ENCODE measurements around the gene POTEF. TPM values are rescaled to one million over a fixed set of nuclear protein-coding genes. Genes with fewer than 3 reads are reported as not detected.
"Not testable (repeated sequence)": the region's sequence is repeated elsewhere in the genome, so short reads cannot be mapped to it uniquely, and the experiment has no call there.

The POTEF gene
- not detected in 2 replicates for total RNA-seq (2012; rRNA removed)

DNA sequence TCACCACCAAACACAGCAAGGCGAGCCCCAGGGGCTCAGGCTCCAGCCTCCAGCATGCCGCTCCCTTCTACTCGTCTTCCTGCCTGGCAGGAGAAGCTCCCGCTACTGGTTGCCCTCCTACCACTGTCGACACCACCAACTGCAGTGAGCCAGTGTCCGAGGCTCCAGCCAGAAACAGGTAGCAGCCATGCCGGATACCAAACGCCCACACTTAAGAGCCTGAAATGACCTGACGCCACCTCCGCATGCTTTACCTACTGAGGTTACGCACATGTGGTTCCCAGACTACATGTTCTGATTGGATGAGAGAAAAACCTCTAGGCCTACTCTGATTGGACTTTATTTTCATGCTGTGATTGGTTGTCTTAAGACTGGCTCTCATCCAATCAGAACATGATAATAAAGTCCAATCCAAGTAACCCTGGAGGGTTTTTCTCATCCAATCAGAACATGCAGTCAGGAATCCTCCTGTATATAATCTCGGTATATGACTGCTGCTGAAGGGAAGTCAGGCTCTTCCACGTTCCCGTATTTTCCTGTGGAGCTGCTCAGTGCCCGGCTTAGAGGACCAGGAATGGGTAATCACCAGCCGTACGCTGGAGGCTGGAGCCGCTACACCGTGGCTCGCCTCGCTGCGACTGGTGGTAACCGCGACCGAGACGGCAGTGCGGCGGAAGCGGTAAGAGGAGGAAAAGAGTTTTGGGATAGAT lies at the start of gene POTEF:
TSS of gene POTEF (minus strand) at position 103 of the 710 bp plus-strand sequence. CDS start 8,707 bp downstream, outside the sequence.
- not testable (repeated sequence) for H3K36me3 ChIP-seq (ENCODE audit: insufficient read depth, low read length); H3K4me2 ChIP-seq (ENCODE audit: low read length); H3K9me3 ChIP-seq (replicated peaks; ENCODE audit: low read length); H3K9ac ChIP-seq (ENCODE audit: low read depth, low read length); H3K4me1 ChIP-seq (ENCODE audit: control insufficient read depth, insufficient read depth, low read length); H3K4me3 ChIP-seq (ENCODE audit: low read length); H3K27me3 ChIP-seq (ENCODE audit: control insufficient read depth, insufficient read depth, low read length)

GRCh38 chr2:130174866-130175265 lies 45.8 kb upstream of the POTEF start:
- not testable (repeated sequence) for H3K4me2 ChIP-seq (ENCODE audit: low read length); H3K9ac ChIP-seq (ENCODE audit: low read depth, low read length); H3K9me3 ChIP-seq (replicated peaks; ENCODE audit: low read length); H3K27me3 ChIP-seq (ENCODE audit: control insufficient read depth, insufficient read depth, low read length); H3K4me3 ChIP-seq (ENCODE audit: low read length); H3K4me1 ChIP-seq (ENCODE audit: control insufficient read depth, insufficient read depth, low read length)
- peaks cover 28% of the 10 kb centered on the region for H3K36me3 ChIP-seq (ENCODE audit: insufficient read depth, low read length)

DNA sequence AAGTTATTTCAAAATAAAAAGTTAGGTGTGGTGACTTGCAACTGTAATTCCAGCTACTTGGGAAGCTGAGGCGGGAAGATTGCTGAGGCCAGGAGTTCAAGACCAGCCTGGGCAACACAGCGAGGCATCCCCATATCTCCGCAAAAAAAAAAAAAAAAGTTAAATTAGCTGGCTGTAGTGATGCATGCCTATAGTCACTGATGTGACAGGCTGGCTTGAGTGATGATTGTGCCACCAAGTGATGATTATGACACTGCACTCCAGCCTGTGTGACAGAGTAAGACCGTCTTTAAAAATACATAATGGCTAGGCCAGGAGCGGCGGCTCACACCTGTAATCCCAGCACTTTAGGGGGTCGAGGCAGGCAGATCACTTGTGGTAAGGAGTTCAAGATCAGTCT lies 40.9 kb upstream of the POTEF start:
- Histone ChIP-seq H3K4me2 (ENCODE audit: low read length) (no peak overlapping the region), H3K9ac (ENCODE audit: low read depth, low read length) (no peak overlapping the region), H3K4me3 (ENCODE audit: low read length) (no peak overlapping the region), H3K36me3 (ENCODE audit: insufficient read depth, low read length) (peaks cover 47% of the 10 kb centered on the region), H3K4me1 (ENCODE audit: control insufficient read depth, insufficient read depth, low read length) (no peaks in the 10 kb centered on the region), H3K27me3 (ENCODE audit: control insufficient read depth, insufficient read depth, low read length) (no peaks in the 10 kb centered on the region), H3K9me3 (replicated peaks; ENCODE audit: low read length) (no peaks in the 10 kb centered on the region)

GRCh38 chr2:130169163-130169562 lies 40.1 kb upstream of the POTEF start:
- H3K27me3 ChIP-seq (ENCODE audit: control insufficient read depth, insufficient read depth, low read length); H3K9me3 ChIP-seq (replicated peaks; ENCODE audit: low read length); H3K4me2 ChIP-seq (ENCODE audit: low read length); H3K9ac ChIP-seq (ENCODE audit: low read depth, low read length); H3K4me1 ChIP-seq (ENCODE audit: control insufficient read depth, insufficient read depth, low read length); H3K4me3 ChIP-seq (ENCODE audit: low read length): not testable (repeated sequence)
- H3K36me3 ChIP-seq (ENCODE audit: insufficient read depth, low read length): peaks cover 43% of the 10 kb centered on the region

GRCh38 chr2:130166611-130167010 lies 37.6 kb upstream of the POTEF start:
- peaks cover 41% of the 10 kb centered on the region for H3K36me3 ChIP-seq (ENCODE audit: insufficient read depth, low read length)

DNA sequence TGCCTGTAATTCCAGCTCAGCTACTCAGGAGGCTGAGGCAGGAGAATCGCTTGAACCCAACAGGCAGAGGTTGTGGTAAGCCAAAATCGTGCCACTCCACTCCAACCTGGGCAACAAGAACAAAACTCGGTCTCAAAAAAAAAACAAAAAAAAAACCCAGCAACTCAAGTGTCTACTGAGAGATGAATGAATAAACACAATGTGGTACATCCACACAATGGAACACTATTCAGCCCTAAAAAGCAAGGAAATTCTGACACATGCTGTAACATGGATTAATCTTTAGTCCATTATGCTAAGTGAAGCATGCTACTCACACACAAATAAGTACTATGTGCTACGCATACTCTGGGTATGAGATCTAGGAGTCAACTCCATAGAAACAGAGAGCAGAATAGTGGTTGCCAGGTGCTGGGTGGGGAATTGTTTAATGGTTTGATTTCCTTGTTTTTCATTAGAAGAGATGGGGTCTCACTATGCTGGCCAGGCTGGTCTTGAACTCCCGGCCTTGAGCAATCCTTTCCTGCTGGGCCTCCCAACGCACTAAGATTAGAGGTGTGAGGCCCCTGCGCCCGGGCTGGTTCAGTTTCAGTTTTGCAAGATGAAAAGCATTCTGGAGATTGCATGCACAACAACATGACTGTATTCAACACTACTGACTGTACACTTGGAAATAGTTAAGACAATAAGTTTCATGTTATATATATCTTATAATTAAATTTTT lies 36.4 kb upstream of the POTEF start:
- Histone ChIP-seq H3K4me2 (ENCODE audit: low read length) (no peak overlapping the region), H3K9me3 (replicated peaks; ENCODE audit: low read length) (no peaks in the 10 kb centered on the region), H3K36me3 (ENCODE audit: insufficient read depth, low read length) (peaks cover 37% of the 10 kb centered on the region), H3K9ac (ENCODE audit: low read depth, low read length) (no peak overlapping the region), H3K4me1 (ENCODE audit: control insufficient read depth, insufficient read depth, low read length) (no peaks in the 10 kb centered on the region), H3K27me3 (ENCODE audit: control insufficient read depth, insufficient read depth, low read length) (no peaks in the 10 kb centered on the region), H3K4me3 (ENCODE audit: low read length) (no peak overlapping the region)

More at GRCh38 chr2:130166611-130167010, 37.6 kb upstream of the POTEF start:
- not testable (repeated sequence) for H3K9ac ChIP-seq (ENCODE audit: low read depth, low read length); H3K4me2 ChIP-seq (ENCODE audit: low read length); H3K27me3 ChIP-seq (ENCODE audit: control insufficient read depth, insufficient read depth, low read length); H3K4me1 ChIP-seq (ENCODE audit: control insufficient read depth, insufficient read depth, low read length); H3K4me3 ChIP-seq (ENCODE audit: low read length); H3K9me3 ChIP-seq (replicated peaks; ENCODE audit: low read length)

GRCh38 chr2:130162968-130163367 lies 33.9 kb upstream of the POTEF start:
- H3K27me3 ChIP-seq (ENCODE audit: control insufficient read depth, insufficient read depth, low read length): no peaks in the 10 kb centered on the region
- no peak overlapping the region for H3K4me2 ChIP-seq (ENCODE audit: low read length)
- H3K9me3 ChIP-seq (replicated peaks; ENCODE audit: low read length): no peaks in the 10 kb centered on the region
- no peak overlapping the region for H3K4me3 ChIP-seq (ENCODE audit: low read length)
- H3K36me3 ChIP-seq (ENCODE audit: insufficient read depth, low read length): peaks cover 30% of the 10 kb centered on the region
- no peak overlapping the region for H3K9ac ChIP-seq (ENCODE audit: low read depth, low read length)
- H3K4me1 ChIP-seq (ENCODE audit: control insufficient read depth, insufficient read depth, low read length): no peaks in the 10 kb centered on the region

DNA sequence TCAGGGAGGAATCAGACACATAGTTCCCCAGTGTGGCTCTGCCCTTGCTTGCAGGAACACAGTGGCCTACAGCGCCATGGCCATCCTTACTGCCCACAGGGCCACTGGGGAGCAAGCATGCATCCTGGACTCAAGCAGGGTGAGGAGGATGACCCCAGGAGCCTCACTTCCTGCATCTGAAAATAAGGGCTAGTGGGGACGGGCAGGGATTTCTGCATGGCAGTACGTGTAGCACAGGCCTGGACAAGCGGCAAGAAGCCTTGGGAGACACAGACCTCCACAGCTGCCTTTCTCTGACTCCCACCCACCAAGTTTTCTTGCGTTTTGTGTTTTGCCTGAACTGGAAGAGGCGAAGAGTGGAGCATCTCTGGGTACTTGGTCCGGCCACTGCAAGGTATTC lies 33.5 kb upstream of the POTEF start:
- not testable (repeated sequence) for H3K9ac ChIP-seq (ENCODE audit: low read depth, low read length); H3K4me3 ChIP-seq (ENCODE audit: low read length); H3K27me3 ChIP-seq (ENCODE audit: control insufficient read depth, insufficient read depth, low read length); H3K9me3 ChIP-seq (replicated peaks; ENCODE audit: low read length); H3K4me1 ChIP-seq (ENCODE audit: control insufficient read depth, insufficient read depth, low read length); H3K4me2 ChIP-seq (ENCODE audit: low read length)
- H3K36me3 ChIP-seq (ENCODE audit: insufficient read depth, low read length): peaks cover 26% of the 10 kb centered on the region

DNA sequence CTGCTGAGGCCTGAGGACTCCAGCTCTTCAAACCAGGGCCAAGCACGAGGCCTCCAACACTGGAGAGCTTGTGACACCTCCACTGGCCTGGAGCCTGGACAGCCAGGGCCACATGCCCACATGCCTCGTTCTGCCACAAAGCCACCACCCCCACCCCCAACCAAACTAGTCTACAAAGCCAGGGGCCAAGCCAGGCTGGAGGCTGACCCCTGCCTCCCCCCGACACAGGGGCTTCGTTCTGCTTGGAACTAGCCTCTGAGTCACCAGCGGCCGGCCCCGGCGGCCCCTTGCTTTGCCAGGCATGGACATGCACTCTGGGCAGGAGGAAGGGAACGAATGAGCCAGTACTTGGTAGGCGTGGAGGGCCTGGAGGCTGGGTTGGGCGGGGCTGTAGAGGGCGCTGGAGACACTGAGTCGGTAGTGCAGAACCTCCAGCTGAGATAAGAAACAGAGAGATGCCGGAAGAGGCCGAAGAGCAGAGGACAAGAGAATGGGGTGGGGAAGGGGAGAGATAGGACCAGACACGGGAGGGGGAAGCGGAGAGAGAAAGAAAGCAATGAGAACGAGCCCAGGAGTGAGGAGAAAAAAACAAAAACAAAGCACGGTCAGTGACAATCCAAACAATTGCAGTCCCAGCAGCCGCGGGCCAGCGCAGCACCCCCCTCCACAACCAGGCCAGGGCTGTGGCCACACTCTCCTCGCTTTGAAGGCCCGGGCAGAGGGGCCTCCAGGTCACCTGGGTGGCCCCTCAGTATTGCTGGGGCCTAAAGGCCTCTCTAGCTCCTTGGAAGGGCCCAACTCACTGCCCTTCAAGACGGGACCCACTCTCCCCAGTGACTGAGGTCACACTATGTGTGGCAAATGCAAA lies 32.0 kb upstream of the POTEF start:
- H3K4me3 ChIP-seq (ENCODE audit: low read length); H3K9me3 ChIP-seq (replicated peaks; ENCODE audit: low read length); H3K27me3 ChIP-seq (ENCODE audit: control insufficient read depth, insufficient read depth, low read length); H3K4me2 ChIP-seq (ENCODE audit: low read length); H3K4me1 ChIP-seq (ENCODE audit: control insufficient read depth, insufficient read depth, low read length); H3K9ac ChIP-seq (ENCODE audit: low read depth, low read length): not testable (repeated sequence)
- H3K36me3 ChIP-seq (ENCODE audit: insufficient read depth, low read length): peaks cover 22% of the 10 kb centered on the region

DNA sequence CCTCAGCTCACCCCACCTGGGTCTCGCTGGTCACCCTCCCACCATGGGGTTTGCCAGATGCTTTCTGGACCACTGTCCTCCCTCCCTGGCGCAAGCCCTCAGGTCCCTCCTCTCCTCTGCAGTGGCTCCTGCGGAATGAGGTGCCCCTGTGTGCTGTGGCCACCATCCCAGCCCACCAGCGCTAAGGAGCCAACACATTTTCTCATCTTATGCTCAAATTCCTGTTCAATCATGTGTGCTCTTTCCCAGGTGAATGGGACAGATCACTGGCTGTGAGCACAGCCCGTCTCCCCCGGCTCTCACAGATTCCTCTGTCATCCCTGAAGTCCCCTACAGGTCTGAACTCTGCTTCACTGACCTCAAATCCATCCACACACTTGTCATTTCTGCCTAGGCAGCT lies 31.1 kb upstream of the POTEF start:
- Histone ChIP-seq H3K9ac (ENCODE audit: low read depth, low read length) (no peak overlapping the region), H3K4me3 (ENCODE audit: low read length) (no peak overlapping the region), H3K36me3 (ENCODE audit: insufficient read depth, low read length) (peaks cover 15% of the 10 kb centered on the region), H3K9me3 (replicated peaks; ENCODE audit: low read length) (no peaks in the 10 kb centered on the region), H3K4me2 (ENCODE audit: low read length) (no peak overlapping the region), H3K4me1 (ENCODE audit: control insufficient read depth, insufficient read depth, low read length) (no peaks in the 10 kb centered on the region), H3K27me3 (ENCODE audit: control insufficient read depth, insufficient read depth, low read length) (no peaks in the 10 kb centered on the region)

- H3K9ac ChIP-seq (ENCODE audit: low read depth, low read length); H3K4me1 ChIP-seq (ENCODE audit: control insufficient read depth, insufficient read depth, low read length); H3K9me3 ChIP-seq (replicated peaks; ENCODE audit: low read length); H3K27me3 ChIP-seq (ENCODE audit: control insufficient read depth, insufficient read depth, low read length); H3K4me2 ChIP-seq (ENCODE audit: low read length); H3K4me3 ChIP-seq (ENCODE audit: low read length): not testable (repeated sequence)
- H3K36me3 ChIP-seq (ENCODE audit: insufficient read depth, low read length): peaks cover 16% of the 10 kb centered on the region
These were observed 30.4 kb upstream of the POTEF start for GRCh38 chr2:130159376-130159775.

Measured in skeletal muscle satellite cell (primary cell).